Muscle of back (tissue), 11 donors: ENCODE data around the gene ZNF609. TPM values are rescaled to one million over a fixed set of nuclear protein-coding genes. Genes with fewer than 3 reads are reported as not detected.

Experiments used
- DNase-seq, 3 donors: peaks; one replicate each; pipeline versions ENCODE4 v3.0.0 to v3.0.0-alpha.2; 2013
- polyA plus RNA-seq, 10 donors: library from polyadenylated mRNA; unstranded; fragments of 120-200 nt; gene quantifications; one replicate each; pipeline ENCODE4 v1.2.1, GENCODE V29; 2013; ENCODE audit not compliant: insufficient read length in 10 of 10

The ZNF609 gene
- polyA plus RNA-seq, 10 donors, result 14.0 to 18.8 (median 16.1) TPM

GRCh38 chr15:64717735-64718495 lies 257.5 kb downstream of the ZNF609 start:
- no peak for DNase-seq

GRCh38 chr15:64720188-64720587 lies 259.8 kb downstream of the ZNF609 start:
- DNase-seq, result no peak

GRCh38 chr15:64730151-64730550 lies 269.8 kb downstream of the ZNF609 start:
- DNase-seq, result no peak

- peak; percentile 55 to 87 (median 82) for DNase-seq
Observed at GRCh38 chr15:64731012-64731804, 270.8 kb downstream of the ZNF609 start.

- DNase-seq, result no peak
Observed at GRCh38 chr15:64731805-64732151, 271.4 kb downstream of the ZNF609 start.

- no peak for DNase-seq
Observed at GRCh38 chr15:64732156-64732860, 271.9 kb downstream of the ZNF609 start.

Other genes with a start within 250 kb of the ZNF609 start
- gene CSNK1G1, start 104.4 kb upstream of the ZNF609 start, polyA plus RNA-seq, result 10 to 100 TPM in 6 of 10 donors, 1 to 10 TPM in 4; 8.5 to 13.0 (median 10.8) TPM
- gene PCLAF, start 79.1 kb upstream of the ZNF609 start, polyA plus RNA-seq, result 10 to 100 TPM; 25.0 to 64.8 (median 38.8) TPM
- gene TRIP4, start 72.7 kb upstream of the ZNF609 start, polyA plus RNA-seq, result 10 to 100 TPM; 21.9 to 33.8 (median 25.6) TPM